Tibial nerve (tissue), 3 donors: ENCODE data around the gene RRAGB.

Experiments
- POLR2A ChIP-seq, 2 donors: fragments of 450-650 bp; IDR thresholded peaks; one replicate each; pipeline ENCODE4 v1.6.1; 2017; ENCODE audit warnings: antibody characterized with exemption in 2 of 2, mild to moderate bottlenecking in 2 of 2, moderate library complexity in 2 of 2
- TF ChIP-seq, protein P1 (sequence below), 5 experiments: fragments of 200-600 bp in 3 of 5; fragments of 450-650 bp in 2 of 5; sonication (generic) in 3 of 5; IDR thresholded peaks; one replicate each; pipeline ENCODE4 v1.5.1; 2016 to 2019; ENCODE audit warnings: antibody characterized with exemption in 5 of 5, mild to moderate bottlenecking in 3 of 5, moderate library complexity in 2 of 5

DNA sequence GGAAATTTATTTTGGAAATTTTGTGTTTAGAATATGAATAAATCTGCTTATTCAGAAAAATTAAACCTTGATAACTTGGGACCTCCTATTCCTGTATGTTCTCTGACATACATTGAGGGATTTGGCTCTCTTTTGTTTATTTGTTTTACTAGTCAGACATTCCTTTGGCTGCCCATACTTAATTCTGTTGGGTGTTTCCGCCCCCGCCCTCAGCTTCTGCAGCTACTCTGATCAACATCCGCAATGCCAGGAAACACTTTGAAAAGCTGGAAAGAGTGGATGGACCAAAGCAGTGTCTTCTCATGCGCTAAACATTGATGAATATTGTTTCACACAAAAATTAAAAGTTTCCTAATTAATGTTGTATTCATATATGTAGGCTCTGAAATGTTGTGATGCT, 40.5 kb downstream of the RRAGB start:
- TF ChIP-seq, protein P1, sequence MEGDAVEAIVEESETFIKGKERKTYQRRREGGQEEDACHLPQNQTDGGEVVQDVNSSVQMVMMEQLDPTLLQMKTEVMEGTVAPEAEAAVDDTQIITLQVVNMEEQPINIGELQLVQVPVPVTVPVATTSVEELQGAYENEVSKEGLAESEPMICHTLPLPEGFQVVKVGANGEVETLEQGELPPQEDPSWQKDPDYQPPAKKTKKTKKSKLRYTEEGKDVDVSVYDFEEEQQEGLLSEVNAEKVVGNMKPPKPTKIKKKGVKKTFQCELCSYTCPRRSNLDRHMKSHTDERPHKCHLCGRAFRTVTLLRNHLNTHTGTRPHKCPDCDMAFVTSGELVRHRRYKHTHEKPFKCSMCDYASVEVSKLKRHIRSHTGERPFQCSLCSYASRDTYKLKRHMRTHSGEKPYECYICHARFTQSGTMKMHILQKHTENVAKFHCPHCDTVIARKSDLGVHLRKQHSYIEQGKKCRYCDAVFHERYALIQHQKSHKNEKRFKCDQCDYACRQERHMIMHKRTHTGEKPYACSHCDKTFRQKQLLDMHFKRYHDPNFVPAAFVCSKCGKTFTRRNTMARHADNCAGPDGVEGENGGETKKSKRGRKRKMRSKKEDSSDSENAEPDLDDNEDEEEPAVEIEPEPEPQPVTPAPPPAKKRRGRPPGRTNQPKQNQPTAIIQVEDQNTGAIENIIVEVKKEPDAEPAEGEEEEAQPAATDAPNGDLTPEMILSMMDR (IDR thresholded peaks at IDR 0.05) = no peak
- TF ChIP-seq POLR2A (IDR thresholded peaks at IDR 0.05) = no peak
